HepG2 (cell line): Measurements from ENCODE around the gene TRAPPC5. TPM values are rescaled to one million over a fixed set of nuclear protein-coding genes. Genes with fewer than 3 reads are reported as not detected.

Source experiments
- AFF4 ChIP-seq: sonication (generic); formaldehyde crosslinking; IDR thresholded peaks from 2 replicates; pipeline ENCODE4 v1.4.0; 2020; ENCODE audit warnings: missing genetic modification reagents
- CSRNP1 ChIP-seq: sonication (generic); formaldehyde crosslinking; IDR thresholded peaks from 2 replicates; pipeline ENCODE4 v1.8.1; 2023; ENCODE audit warnings: mild to moderate bottlenecking, missing genetic modification reagents
- FUBP1 ChIP-seq: sonication (generic); formaldehyde crosslinking; IDR thresholded peaks from 2 replicates; pipeline ENCODE4 v1.5.1; 2020; ENCODE audit warnings: missing genetic modification reagents, mild to moderate bottlenecking, borderline replicate concordance
- HOXD1 ChIP-seq: sonication (generic); formaldehyde crosslinking; IDR thresholded peaks from 2 replicates; pipeline ENCODE4 v1.5.0; 2020; ENCODE audit warnings: missing genetic modification reagents
- KLF12 ChIP-seq: sonication (generic); formaldehyde crosslinking; IDR thresholded peaks from 2 replicates; pipeline ENCODE4 v1.4.0; 2020; ENCODE audit warnings: missing genetic modification reagents, borderline replicate concordance
- MED13 ChIP-seq: sonication (generic); formaldehyde crosslinking; IDR thresholded peaks from 2 replicates; pipeline ENCODE4 v1.5.0; 2020; ENCODE audit warnings: missing genetic modification reagents
- RNF2 ChIP-seq: fragments of 450-650 bp; conservative IDR thresholded peaks from 2 replicates; pipeline ENCODE4 v1.6.1; 2016; ENCODE audit warnings: low read depth
- SRF ChIP-seq: IDR thresholded peaks from 2 replicates; pipeline ENCODE4 v1.6.1; 2011; ENCODE audit warnings: mild to moderate bottlenecking, low read depth, low read length, moderate library complexity
- ZNF281 ChIP-seq: sonication (generic); formaldehyde crosslinking; IDR thresholded peaks from 2 replicates; pipeline ENCODE4 v1.4.0; 2020; ENCODE audit warnings: missing genetic modification reagents, borderline replicate concordance
- ZNF609 ChIP-seq: sonication (generic); formaldehyde crosslinking; IDR thresholded peaks from 2 replicates; pipeline ENCODE4 v1.4.0; 2020; ENCODE audit warnings: mild to moderate bottlenecking, missing genetic modification reagents, borderline replicate concordance
- polyA plus RNA-seq, 8 experiments: library from polyadenylated mRNA; depleted of rRNA in 3 of 8; stranded (reverse) in 7 of 8; unstranded in 1 of 8; fragments of >200 nt; fragmentation: Illumina TruSeq in 4 of 8; extraction: Trizol in 4 of 8; gene quantifications; 2 replicates each; pipeline versions ENCODE4 v1.2.1 to v1.2.3, GENCODE V29; 2011 to 2016; ENCODE audit warnings: low read depth in 4 of 8, missing spikeins in 1 of 8, mixed read lengths in 1 of 8; ENCODE audit not compliant: insufficient read depth in 1 of 8
- total RNA-seq, 5 experiments: library from RNA; depleted of rRNA; stranded (reverse); fragments of >200 nt; fragmentation: Illumina TruSeq; extraction: Trizol; gene quantifications; 2 replicates each; pipeline ENCODE4 v1.2.3, GENCODE V29; 2016; ENCODE audit warnings: low read depth in 1 of 5

TRAPPC5 gene
- total and polyA plus RNA-seq, 2 of the 13 experiments (the other 11 are each of a cell fraction or from before 2014, with no cell fraction given) = 38.5 to 78.7 TPM

- TF ChIP-seq FUBP1 (CRISPR knock-in tag) (no peak), SRF (no peak), KLF12 (CRISPR knock-in tag) (no peak), CSRNP1 (CRISPR knock-in tag) (peak; percentile 85), AFF4 (CRISPR knock-in tag) (no peak), MED13 (CRISPR knock-in tag) (no peak), ZNF281 (CRISPR knock-in tag) (no peak), ZNF609 (CRISPR knock-in tag) (peak; percentile 67), HOXD1 (no peak), RNF2 (no peak)
Observed at GRCh38 chr19:7636691-7637373, 43.8 kb upstream of the TRAPPC5 start, which contains the start of gene STXBP2 (continued).
